ENCODE measurements around the gene REV3L. TPM values are rescaled to one million over a fixed set of nuclear protein-coding genes. Genes with fewer than 3 reads are reported as not detected.

REV3L gene
- total RNA-seq, 1 experiment from 2014 or later: 5.3 TPM

DNA sequence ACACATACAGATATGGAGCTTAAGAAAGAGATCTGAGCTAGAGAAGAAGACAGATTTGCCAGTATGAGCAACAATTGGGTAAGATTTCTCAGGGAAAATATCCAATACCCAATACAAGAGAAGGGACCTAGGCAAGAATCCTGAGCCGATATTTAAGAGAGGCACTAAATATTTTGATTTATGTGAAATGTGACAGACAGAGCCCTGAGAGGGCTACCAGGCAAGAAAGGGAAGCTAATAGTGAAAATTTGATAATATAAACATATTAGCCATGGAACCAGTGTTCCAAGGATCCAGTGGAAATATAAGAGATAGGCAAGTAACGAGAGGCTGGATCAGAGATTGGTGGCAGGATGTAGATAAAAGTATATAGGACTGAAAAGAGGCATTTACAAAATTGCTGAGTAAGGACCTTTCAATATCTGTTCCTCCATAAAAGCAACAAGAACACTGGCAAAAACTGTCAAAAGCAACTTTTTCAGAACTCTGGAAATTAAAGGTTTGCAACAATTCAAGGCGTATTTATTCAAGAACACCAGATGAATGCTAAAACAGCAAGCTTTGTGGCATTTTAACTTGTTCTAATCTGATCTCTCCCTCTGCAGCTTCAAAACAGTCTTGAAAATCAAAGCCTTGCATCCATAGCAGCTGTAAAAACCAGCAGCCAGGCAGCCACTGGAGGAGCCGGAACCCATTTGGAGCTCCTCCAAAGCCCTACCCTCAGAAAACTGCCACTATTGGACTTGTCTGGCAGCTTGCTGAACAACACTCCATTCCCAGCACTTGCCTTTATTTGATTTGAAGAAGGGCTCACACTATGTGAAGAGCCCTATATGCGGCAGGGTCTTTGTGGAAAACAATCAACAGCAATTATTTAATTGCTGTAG is 58.8 kb downstream of the REV3L start:
- no peaks in the 10 kb centered on the region for H3K79me2 ChIP-seq (ENCODE audit: insufficient read depth, low read length)
- H3K27ac Mint-ChIP-seq: no peak overlapping the region

More for the DNA sequence above, 58.8 kb downstream of the REV3L start:
- Histone ChIP-seq H2BK12ac (ENCODE audit: insufficient read length, low read depth, low read length) (no peak overlapping the region), H3K4me1 (ENCODE audit: insufficient read depth, low read length) (no peaks in the 10 kb centered on the region), H3K56ac (ENCODE audit: insufficient read length, low read depth, low read length) (no peak overlapping the region), H2BK20ac (ENCODE audit: low read depth, low read length, poor library complexity, severe bottlenecking) (no peak overlapping the region), H4K91ac (ENCODE audit: insufficient read length, low read depth, low read length) (no peak overlapping the region), H4K5ac (ENCODE audit: insufficient read length, low read depth, low read length) (no peak overlapping the region), H2AFZ (ENCODE audit: low read length) (no peak overlapping the region), H3K4me2 (ENCODE audit: insufficient read depth, insufficient read length, low read length) (no peak overlapping the region), H2AK5ac (ENCODE audit: insufficient read length, low read length) (no peak overlapping the region), H2BK120ac (ENCODE audit: low read depth, low read length, poor library complexity, severe bottlenecking) (no peak overlapping the region), H4K20me1 (ENCODE audit: control insufficient read depth, insufficient read depth, insufficient read length) (no peaks in the 10 kb centered on the region), H2BK5ac (ENCODE audit: insufficient read length, low read length) (no peak overlapping the region), H2BK15ac (ENCODE audit: low read depth, low read length) (no peak overlapping the region), H3K27me3 (ENCODE audit: insufficient read depth, low read length) (no peaks in the 10 kb centered on the region), H3T11ph (ENCODE audit: low read length) (no peak overlapping the region), H4K8ac (replicated peaks; ENCODE audit: insufficient read length, low read depth, low read length) (no peak overlapping the region), H3K14ac (ENCODE audit: insufficient read depth, low read length) (no peak overlapping the region), H3K18ac (ENCODE audit: insufficient read length, low read depth, low read length) (no peak overlapping the region), H3K27ac (ENCODE audit: insufficient read length, low read depth, low read length) (no peak overlapping the region), H3K9me3 (ENCODE audit: control insufficient read depth, low read depth, low read length) (no peaks in the 10 kb centered on the region), H3K23me2 (ENCODE audit: insufficient read length, low read depth, low read length, poor library complexity, severe bottlenecking) (no peaks in the 10 kb centered on the region), H3K4ac (ENCODE audit: low read depth, low read length) (no peak overlapping the region), H3K23ac (ENCODE audit: insufficient read length, low read depth, low read length) (no peak overlapping the region), H3K79me1 (ENCODE audit: insufficient read depth, low read depth, low read length, poor library complexity, severe bottlenecking) (no peaks in the 10 kb centered on the region), H3K9ac (ENCODE audit: extremely low read depth, insufficient read length, low read length) (no peak overlapping the region)
- no CpG with 5 or more reads among the region's 5 CpGs for WGBS (ENCODE audit: extremely low coverage, insufficient read length, low lambda C conversion rate)
- Mint-ChIP-seq H3K4me3 (no peak overlapping the region), H3K9me3 (peaks cover 0 to 7% of the 10 kb centered on the region in 2 experiments; a peak in 3 of 5 replicates), H3K36me3 (ENCODE audit: insufficient read depth in 1 of 3, low read depth in 3 of 3) (peaks cover 0 to 12% (median 0%) of the 10 kb centered on the region in 3 experiments; a peak in 4 of 7 replicates), H3K27me3 (ENCODE audit: low read depth) (no peaks in the 10 kb centered on the region), H3K4me1 (peaks cover 0 to 6% of the 10 kb centered on the region in 2 experiments; a peak in 2 of 4 replicates)
- no peak for DNase-seq
- TF ChIP-seq, protein P1, sequence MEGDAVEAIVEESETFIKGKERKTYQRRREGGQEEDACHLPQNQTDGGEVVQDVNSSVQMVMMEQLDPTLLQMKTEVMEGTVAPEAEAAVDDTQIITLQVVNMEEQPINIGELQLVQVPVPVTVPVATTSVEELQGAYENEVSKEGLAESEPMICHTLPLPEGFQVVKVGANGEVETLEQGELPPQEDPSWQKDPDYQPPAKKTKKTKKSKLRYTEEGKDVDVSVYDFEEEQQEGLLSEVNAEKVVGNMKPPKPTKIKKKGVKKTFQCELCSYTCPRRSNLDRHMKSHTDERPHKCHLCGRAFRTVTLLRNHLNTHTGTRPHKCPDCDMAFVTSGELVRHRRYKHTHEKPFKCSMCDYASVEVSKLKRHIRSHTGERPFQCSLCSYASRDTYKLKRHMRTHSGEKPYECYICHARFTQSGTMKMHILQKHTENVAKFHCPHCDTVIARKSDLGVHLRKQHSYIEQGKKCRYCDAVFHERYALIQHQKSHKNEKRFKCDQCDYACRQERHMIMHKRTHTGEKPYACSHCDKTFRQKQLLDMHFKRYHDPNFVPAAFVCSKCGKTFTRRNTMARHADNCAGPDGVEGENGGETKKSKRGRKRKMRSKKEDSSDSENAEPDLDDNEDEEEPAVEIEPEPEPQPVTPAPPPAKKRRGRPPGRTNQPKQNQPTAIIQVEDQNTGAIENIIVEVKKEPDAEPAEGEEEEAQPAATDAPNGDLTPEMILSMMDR (conservative IDR thresholded peaks at IDR 0.05): no peak

Measured in H9 (cell line).